CD8-positive, alpha-beta memory T cell (primary cell): Measurements from ENCODE around the gene KLHL18. TPM values are rescaled to one million over a fixed set of nuclear protein-coding genes. Genes with fewer than 3 reads are reported as not detected.

ENCODE experiments used
- CTCF ChIA-PET: fragments of 350-600 bp; sonication (Branson Sonifier 250); formaldehyde crosslinking; loops from one replicate; lab custom pipeline; 2021; ENCODE audit warnings: antibody characterized with exemption; lab: Charles Lee
- POLR2A ChIA-PET: fragments of 350-600 bp; sonication (Branson Sonifier 250); formaldehyde crosslinking; loops from one replicate; lab custom pipeline; 2021; ENCODE audit warnings: antibody characterized with exemption; lab: Charles Lee
- DNase-seq, 5 donors: peaks; one replicate each; pipeline versions ENCODE4 v3.0.0 to v3.0.0-alpha.2; 2020 to 2022; ENCODE audit warnings: mixed read lengths in 1 of 5
- H3K27ac ChIP-seq: one replicate; pipeline ENCODE4 v1.7.0; 2013; ENCODE audit warnings: low read depth, mild to moderate bottlenecking, low read length, moderate library complexity
- H3K27me3 ChIP-seq: 2 replicates; pipeline ENCODE4 v1.7.0; 2013; ENCODE audit warnings: low read length, mild to moderate bottlenecking; ENCODE audit not compliant: insufficient read depth, poor library complexity, severe bottlenecking
- H3K36me3 ChIP-seq: 2 replicates; pipeline ENCODE4 v1.7.0; 2013; ENCODE audit warnings: mild to moderate bottlenecking, low read length, moderate library complexity; ENCODE audit not compliant: insufficient read depth
- H3K4me1 ChIP-seq: 2 replicates; pipeline ENCODE4 v1.7.0; 2013; ENCODE audit warnings: mild to moderate bottlenecking, low read length, moderate library complexity; ENCODE audit not compliant: insufficient read depth
- H3K4me3 ChIP-seq: 2 replicates; pipeline ENCODE4 v1.7.0; 2013; ENCODE audit warnings: mild to moderate bottlenecking, low read length
- H3K9me3 ChIP-seq: 2 replicates; pipeline ENCODE4 v1.7.0; 2013; ENCODE audit warnings: mild to moderate bottlenecking, low read length
- H3K27ac Mint-ChIP-seq, 8 donors: one replicate each; pipeline ENCODE4 v1.8.0; 2020 to 2021; ENCODE audit warnings: mixed read lengths in 8 of 8, mild to moderate bottlenecking in 6 of 8, inconsistent platforms in 3 of 8, moderate library complexity in 3 of 8
- H3K27me3 Mint-ChIP-seq, 2 donors: one replicate each; pipeline ENCODE4 v1.8.0; 2020 to 2021; ENCODE audit warnings: mixed read lengths in 2 of 2, mild to moderate bottlenecking in 1 of 2, moderate library complexity in 1 of 2
- H3K36me3 Mint-ChIP-seq, 3 donors: one replicate each; pipeline ENCODE4 v1.8.0; 2020 to 2021; ENCODE audit warnings: mixed read lengths in 3 of 3, inconsistent platforms in 1 of 3, mild to moderate bottlenecking in 1 of 3
- H3K4me1 Mint-ChIP-seq, 3 donors: one replicate each; pipeline ENCODE4 v1.8.0; 2020 to 2021; ENCODE audit warnings: mixed read lengths in 3 of 3, inconsistent platforms in 1 of 3, mild to moderate bottlenecking in 1 of 3
- H3K4me3 Mint-ChIP-seq, 7 donors: one replicate each; pipeline ENCODE4 v1.8.0; 2020 to 2021; ENCODE audit warnings: mixed read lengths in 7 of 7, mild to moderate bottlenecking in 6 of 7, moderate library complexity in 4 of 7, inconsistent platforms in 2 of 7
- H3K9me3 Mint-ChIP-seq, 5 donors: one replicate each; pipeline ENCODE4 v1.8.0; 2020 to 2022; ENCODE audit warnings: mixed read lengths in 5 of 5, mild to moderate bottlenecking in 3 of 5, moderate library complexity in 2 of 5, inconsistent platforms in 1 of 5
- polyA plus RNA-seq: library from polyadenylated mRNA; unstranded; fragments of 300-500 nt; fragmentation: Illumina TruSeq; gene quantifications from one replicate; pipeline ENCODE4 v1.2.3, GENCODE V29; 2021
- total RNA-seq, 2 experiments: library from RNA; stranded (reverse); gene quantifications; one replicate each; pipeline ENCODE4 v1.2.3, GENCODE V29; 2021

Gene KLHL18
- total RNA-seq (10 to 100 TPM; 44.5 to 46.8 TPM), polyA plus RNA-seq (14.2 TPM)

GRCh38 chr3:47282424-47283192 lies at the start of gene KLHL18, which contains the start of gene KIF9:
KLHL18 (plus strand) TSS chr3:47282944; CDS start chr3:47282966, 22 bp downstream.
KIF9 (minus strand) TSS chr3:47282799; CDS start chr3:47277374, 5,425 bp downstream.
- POLR2A ChIA-PET: interaction anchor here (1.6 to 2.2 kb wide), 2 partner anchors 119 to 274 kb away, joined by 4 to 16 read pairs; partner anchors contain the start of gene SETD2
- H3K9me3 ChIP-seq: no peaks in the 10 kb centered on the region
- Mint-ChIP-seq H3K4me3 (peak within 1 kb of the TSS; percentile 91 to 100 (median 99)), H3K27me3 (peaks cover 0 to 6% of the 10 kb centered on the region in 2 donors), H3K9me3 (no peaks in the 10 kb centered on the region), H3K4me1 (peaks cover 31 to 53% (median 48%) of the 10 kb centered on the region in 3 donors), H3K27ac (peak within 1 kb of the TSS; percentile 96 to 100 (median 100)), H3K36me3 (peaks cover 0 to 26% (median 2%) of the 10 kb centered on the region in 3 donors)
- DNase-seq: peak; percentile 96 to 99 (median 97)
- H3K4me1 ChIP-seq: peaks cover 41% of the 10 kb centered on the region
- peak within 1 kb of the TSS; percentile 100 for H3K27ac ChIP-seq
- no peaks in the 10 kb centered on the region for H3K27me3 ChIP-seq
- peaks cover 8% of the 10 kb centered on the region for H3K36me3 ChIP-seq
- H3K4me3 ChIP-seq: peak within 1 kb of the TSS; percentile 97
- CTCF ChIA-PET: interaction anchor here (1.3 kb wide), 2 partner anchors 39 to 118 kb away, joined by 3 to 4 read pairs; partner anchors contain the start of gene SETD2

- no peaks in the 10 kb centered on the region for H3K36me3 Mint-ChIP-seq
- no peaks in the 10 kb centered on the region for H3K4me1 ChIP-seq
- no peak overlapping the region for H3K4me3 Mint-ChIP-seq
- no peaks in the 10 kb centered on the region for H3K27me3 Mint-ChIP-seq
- CTCF ChIA-PET: no interaction called here
- H3K9me3 ChIP-seq: no peaks in the 10 kb centered on the region
- H3K36me3 ChIP-seq: no peaks in the 10 kb centered on the region
- H3K27me3 ChIP-seq: no peaks in the 10 kb centered on the region
- H3K27ac Mint-ChIP-seq: peak overlapping the region in 1 of 8 donors; percentile 12
- H3K4me3 ChIP-seq: no peak overlapping the region
- no peaks in the 10 kb centered on the region for H3K9me3 Mint-ChIP-seq
- POLR2A ChIA-PET: no interaction called here
- DNase-seq: no peak
- no peaks in the 10 kb centered on the region for H3K4me1 Mint-ChIP-seq
- no peak overlapping the region for H3K27ac ChIP-seq
These were observed 44.7 kb upstream of the KLHL18 start for GRCh38 chr3:47238017-47238416.

GRCh38 chr3:47239929-47240328 lies 42.8 kb upstream of the KLHL18 start:
- H3K27me3 Mint-ChIP-seq: no peaks in the 10 kb centered on the region
- ChIA-PET POLR2A (no interaction called here), CTCF (no interaction called here)
- Histone ChIP-seq H3K27me3 (no peaks in the 10 kb centered on the region), H3K9me3 (no peaks in the 10 kb centered on the region), H3K4me3 (no peak overlapping the region), H3K27ac (no peak overlapping the region), H3K36me3 (no peaks in the 10 kb centered on the region), H3K4me1 (no peaks in the 10 kb centered on the region)
- H3K4me3 Mint-ChIP-seq: no peak overlapping the region
- no peaks in the 10 kb centered on the region for H3K36me3 Mint-ChIP-seq
- DNase-seq: no peak
- H3K9me3 Mint-ChIP-seq: no peaks in the 10 kb centered on the region
- no peaks in the 10 kb centered on the region for H3K4me1 Mint-ChIP-seq
- no peak overlapping the region for H3K27ac Mint-ChIP-seq

GRCh38 chr3:47243419-47244147 lies 39.2 kb upstream of the KLHL18 start:
- no peaks in the 10 kb centered on the region for H3K9me3 ChIP-seq
- Mint-ChIP-seq H3K9me3 (no peaks in the 10 kb centered on the region), H3K4me1 (peaks cover 0 to 3% (median 0%) of the 10 kb centered on the region in 3 donors), H3K27me3 (no peaks in the 10 kb centered on the region), H3K27ac (no peak overlapping the region), H3K36me3 (no peaks in the 10 kb centered on the region), H3K4me3 (no peak overlapping the region)
- ChIA-PET CTCF (no interaction called here), POLR2A (no interaction called here)
- H3K27me3 ChIP-seq: no peaks in the 10 kb centered on the region
- DNase-seq: no peak
- no peak overlapping the region for H3K4me3 ChIP-seq
- no peak overlapping the region for H3K27ac ChIP-seq
- H3K4me1 ChIP-seq: no peaks in the 10 kb centered on the region
- no peaks in the 10 kb centered on the region for H3K36me3 ChIP-seq

- ChIA-PET POLR2A (no interaction called here), CTCF (interaction anchor here (1.0 kb wide), 1 partner anchor 79 kb away, joined by 4 read pairs; no protein-coding TSS in a partner anchor)
- DNase-seq: no peak
- Mint-ChIP-seq H3K27ac (no peak overlapping the region), H3K36me3 (no peaks in the 10 kb centered on the region), H3K4me3 (no peak overlapping the region), H3K4me1 (peaks cover 0 to 3% (median 0%) of the 10 kb centered on the region in 3 donors), H3K27me3 (no peaks in the 10 kb centered on the region), H3K9me3 (no peaks in the 10 kb centered on the region)
- Histone ChIP-seq H3K9me3 (no peaks in the 10 kb centered on the region), H3K36me3 (no peaks in the 10 kb centered on the region), H3K27ac (no peak overlapping the region), H3K27me3 (no peaks in the 10 kb centered on the region), H3K4me1 (no peaks in the 10 kb centered on the region), H3K4me3 (no peak overlapping the region)
These were observed 38.1 kb upstream of the KLHL18 start for GRCh38 chr3:47244531-47245100.

- Histone ChIP-seq H3K36me3 (no peaks in the 10 kb centered on the region), H3K27ac (no peak overlapping the region), H3K4me3 (no peak overlapping the region), H3K27me3 (no peaks in the 10 kb centered on the region), H3K9me3 (no peaks in the 10 kb centered on the region), H3K4me1 (no peaks in the 10 kb centered on the region)
- Mint-ChIP-seq H3K4me1 (peaks cover 0 to 3% (median 0%) of the 10 kb centered on the region in 3 donors), H3K27me3 (no peaks in the 10 kb centered on the region), H3K36me3 (no peaks in the 10 kb centered on the region), H3K4me3 (no peak overlapping the region), H3K9me3 (no peaks in the 10 kb centered on the region), H3K27ac (no peak overlapping the region)
- CTCF ChIA-PET: interaction anchor here (1.0 kb wide), 1 partner anchor 78 kb away, joined by 4 read pairs; no protein-coding TSS in a partner anchor
- DNase-seq: no peak
- POLR2A ChIA-PET: no interaction called here
These were observed 37.5 kb upstream of the KLHL18 start for GRCh38 chr3:47245271-47245670.

- no peaks in the 10 kb centered on the region for H3K27me3 ChIP-seq
- H3K4me3 ChIP-seq: no peak overlapping the region
- Mint-ChIP-seq H3K36me3 (no peaks in the 10 kb centered on the region), H3K9me3 (no peaks in the 10 kb centered on the region), H3K4me3 (no peak overlapping the region), H3K27me3 (no peaks in the 10 kb centered on the region), H3K4me1 (peaks cover 0 to 3% (median 0%) of the 10 kb centered on the region in 3 donors), H3K27ac (peak overlapping the region in 1 of 8 donors; percentile 85)
- no peaks in the 10 kb centered on the region for H3K36me3 ChIP-seq
- CTCF ChIA-PET: no interaction called here
- DNase-seq: no peak
- H3K27ac ChIP-seq: no peak overlapping the region
- no peaks in the 10 kb centered on the region for H3K4me1 ChIP-seq
- POLR2A ChIA-PET: no interaction called here
- H3K9me3 ChIP-seq: no peaks in the 10 kb centered on the region
These were observed 35.3 kb upstream of the KLHL18 start for GRCh38 chr3:47247131-47248064.
